ENCODE results near the gene GNB5. TPM values are rescaled to one million over a fixed set of nuclear protein-coding genes. Genes with fewer than 3 reads are reported as not detected.

GNB5 gene
- total RNA-seq, 2 donors from 2014 or later: 27.9 to 43.2 TPM

DNA sequence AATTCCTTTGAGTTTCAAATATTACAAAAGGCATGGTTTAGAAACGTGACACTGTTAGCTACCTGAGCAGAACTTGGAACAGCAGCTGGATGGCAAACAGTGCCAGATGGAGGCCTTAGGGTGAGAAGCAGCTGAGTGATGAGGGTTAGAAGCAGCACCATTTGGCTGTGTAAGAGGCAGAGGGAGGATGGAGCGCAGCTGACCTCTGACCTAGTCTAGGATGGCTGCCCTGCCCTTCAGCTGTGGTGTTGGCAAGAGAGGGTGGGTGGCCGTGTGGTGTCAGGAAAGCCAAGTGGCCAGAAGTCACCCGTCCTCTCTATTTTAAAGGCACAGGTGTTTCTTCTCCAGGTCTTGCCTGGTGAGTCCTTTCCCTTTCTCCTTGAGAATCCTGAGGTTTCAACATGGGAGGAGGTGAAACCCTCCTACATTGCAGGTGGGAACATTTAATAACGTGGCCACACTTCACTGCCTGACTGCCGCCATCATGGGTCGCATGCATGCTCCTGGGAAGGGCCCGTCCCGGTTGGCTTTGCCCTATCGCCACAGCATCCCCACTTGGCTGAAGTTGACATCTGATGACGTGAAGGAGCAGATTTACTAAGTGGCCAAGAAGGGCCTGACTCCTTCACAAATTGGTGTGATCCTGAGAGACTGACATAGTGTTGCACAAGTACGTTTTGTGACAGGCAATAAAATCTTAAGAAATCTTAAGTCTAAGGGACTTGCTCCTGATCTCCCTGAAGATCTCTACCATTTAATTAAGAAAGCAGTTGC, 96.2 kb downstream of the GNB5 start:
- H3K9me3 ChIP-seq: peaks cover 4% of the 10 kb centered on the region
- H3K36me3 ChIP-seq: no peaks in the 10 kb centered on the region
- ATAC-seq (ENCODE audit: insufficient number of reproducible peaks, low FRiP score, low read depth) (no peak), DNase-seq (ENCODE audit: low spot score) (no peak)
- TF ChIP-seq, protein P1, sequence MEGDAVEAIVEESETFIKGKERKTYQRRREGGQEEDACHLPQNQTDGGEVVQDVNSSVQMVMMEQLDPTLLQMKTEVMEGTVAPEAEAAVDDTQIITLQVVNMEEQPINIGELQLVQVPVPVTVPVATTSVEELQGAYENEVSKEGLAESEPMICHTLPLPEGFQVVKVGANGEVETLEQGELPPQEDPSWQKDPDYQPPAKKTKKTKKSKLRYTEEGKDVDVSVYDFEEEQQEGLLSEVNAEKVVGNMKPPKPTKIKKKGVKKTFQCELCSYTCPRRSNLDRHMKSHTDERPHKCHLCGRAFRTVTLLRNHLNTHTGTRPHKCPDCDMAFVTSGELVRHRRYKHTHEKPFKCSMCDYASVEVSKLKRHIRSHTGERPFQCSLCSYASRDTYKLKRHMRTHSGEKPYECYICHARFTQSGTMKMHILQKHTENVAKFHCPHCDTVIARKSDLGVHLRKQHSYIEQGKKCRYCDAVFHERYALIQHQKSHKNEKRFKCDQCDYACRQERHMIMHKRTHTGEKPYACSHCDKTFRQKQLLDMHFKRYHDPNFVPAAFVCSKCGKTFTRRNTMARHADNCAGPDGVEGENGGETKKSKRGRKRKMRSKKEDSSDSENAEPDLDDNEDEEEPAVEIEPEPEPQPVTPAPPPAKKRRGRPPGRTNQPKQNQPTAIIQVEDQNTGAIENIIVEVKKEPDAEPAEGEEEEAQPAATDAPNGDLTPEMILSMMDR (IDR thresholded peaks at IDR 0.05): no peak
- peaks cover 18 to 22% of the 10 kb centered on the region in 2 donors for H3K4me1 ChIP-seq (ENCODE audit: control insufficient read depth in 1 of 2, low read depth in 2 of 2)
- peak overlapping the region in 1 of 2 donors; percentile 79 for H3K27ac ChIP-seq
- H3K27me3 ChIP-seq (replicated peaks; ENCODE audit: insufficient read depth): no peaks in the 10 kb centered on the region
- no peak overlapping the region for H3K4me3 ChIP-seq

DNA sequence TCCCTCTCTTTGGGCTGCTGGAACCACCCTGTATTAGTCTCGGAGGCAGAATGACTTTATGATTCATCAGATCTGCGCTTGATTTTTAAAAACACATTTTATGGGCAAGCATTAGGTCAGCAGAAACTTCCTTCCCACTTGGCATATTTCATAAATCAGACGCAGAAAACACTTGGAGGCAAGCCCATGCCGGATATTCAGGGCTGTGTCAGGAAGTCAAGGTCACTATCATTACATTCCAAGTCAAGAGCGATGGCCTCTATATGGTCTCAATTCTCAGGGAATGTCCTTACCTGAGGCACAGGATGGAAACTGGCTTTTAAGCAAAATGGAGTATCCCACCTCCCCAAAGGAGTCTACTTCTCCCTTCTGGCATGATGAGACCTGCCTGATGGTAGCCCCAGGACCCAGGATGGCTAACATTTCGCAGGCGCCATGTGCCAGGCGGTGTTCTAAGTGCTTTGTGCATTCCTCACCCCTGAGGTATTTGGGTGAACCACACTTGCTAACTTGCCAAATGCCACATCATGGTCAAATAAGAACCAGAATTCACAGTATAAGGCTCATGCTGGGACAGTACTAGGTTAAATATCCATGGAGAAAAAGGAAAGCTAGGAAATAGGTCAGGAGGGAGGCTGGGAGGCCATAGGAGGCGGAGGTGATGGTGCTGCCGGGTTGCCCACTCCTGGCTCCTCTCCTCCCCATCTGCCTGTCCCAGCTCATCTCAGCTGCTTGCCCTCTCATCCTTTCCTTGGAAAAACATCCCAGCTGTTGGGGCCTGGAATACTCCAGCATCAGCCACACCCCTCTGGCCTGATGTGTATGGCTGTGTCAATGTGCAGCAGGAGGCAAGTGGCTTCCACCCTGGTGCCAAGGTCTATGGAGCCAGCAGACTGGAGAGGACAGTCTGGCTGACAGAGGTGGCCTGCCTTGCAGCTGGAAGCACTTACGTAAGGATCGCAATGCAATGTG, 97.4 kb downstream of the GNB5 start:
- H3K4me3 ChIP-seq: peak overlapping the region; percentile 23
- H3K9me3 ChIP-seq: peaks cover 4% of the 10 kb centered on the region
- H3K27ac ChIP-seq: peak overlapping the region; percentile 57 to 79
- DNase-seq (ENCODE audit: low spot score): peak; percentile 19
- H3K4me1 ChIP-seq (ENCODE audit: control insufficient read depth in 1 of 2, low read depth in 2 of 2): peaks cover 18 to 22% of the 10 kb centered on the region in 2 donors
- no peaks in the 10 kb centered on the region for H3K36me3 ChIP-seq
- TF ChIP-seq, protein P1 (IDR thresholded peaks at IDR 0.05): no peak
- ATAC-seq (ENCODE audit: insufficient number of reproducible peaks, low FRiP score, low read depth): peak; percentile 84
- H3K27me3 ChIP-seq (replicated peaks; ENCODE audit: insufficient read depth): no peaks in the 10 kb centered on the region

DNA sequence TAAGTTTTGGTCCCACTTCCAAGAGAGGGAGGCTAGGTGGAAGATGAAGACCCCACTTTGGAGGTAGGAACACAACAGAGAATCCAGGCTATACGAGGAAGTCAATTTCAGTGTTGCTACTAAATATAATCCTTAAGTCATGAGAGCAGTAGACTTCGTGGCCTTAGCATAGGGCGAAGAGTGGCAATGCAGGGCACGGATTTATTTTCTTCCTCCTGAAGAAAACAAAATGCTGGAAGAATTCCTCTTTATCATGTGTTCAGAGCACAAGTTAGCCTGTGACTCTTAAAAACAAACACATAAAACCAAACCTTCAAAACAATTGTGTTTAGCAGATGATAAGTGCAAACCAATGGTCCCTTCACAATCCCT, 98.0 kb downstream of the GNB5 start:
- Histone ChIP-seq H3K4me3 (peak overlapping the region; percentile 23), H3K27me3 (replicated peaks; ENCODE audit: insufficient read depth) (no peaks in the 10 kb centered on the region), H3K36me3 (no peaks in the 10 kb centered on the region), H3K4me1 (ENCODE audit: control insufficient read depth in 1 of 2, low read depth in 2 of 2) (peaks cover 18 to 22% of the 10 kb centered on the region in 2 donors), H3K27ac (peak overlapping the region in 1 of 2 donors; percentile 79), H3K9me3 (peaks cover 4% of the 10 kb centered on the region)
- TF ChIP-seq, protein P1 (IDR thresholded peaks at IDR 0.05): no peak
- no peak for ATAC-seq (ENCODE audit: insufficient number of reproducible peaks, low FRiP score, low read depth)
- no peak for DNase-seq (ENCODE audit: low spot score)

DNA sequence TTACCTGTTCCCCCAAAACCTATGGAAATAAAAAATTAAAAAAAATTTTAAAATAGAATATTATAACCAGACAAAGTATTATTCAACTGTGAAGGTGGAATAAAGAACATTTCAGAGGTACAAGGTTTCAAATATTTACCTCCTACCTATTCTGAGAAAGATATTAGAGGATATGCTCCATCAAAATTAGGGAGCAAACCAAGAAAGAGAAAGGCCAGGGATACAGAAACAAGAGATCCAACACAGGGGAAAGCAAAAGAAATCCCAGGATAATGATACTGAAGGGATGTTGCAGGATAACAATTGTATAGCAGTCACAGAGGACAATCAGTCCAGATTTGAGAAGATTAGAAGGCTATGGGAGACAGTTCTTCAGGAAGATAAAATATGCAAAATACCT, 101.0 kb downstream of the GNB5 start:
- peaks cover 12% of the 10 kb centered on the region for H3K9me3 ChIP-seq
- TF ChIP-seq, protein P1 (IDR thresholded peaks at IDR 0.05): no peak
- DNase-seq (ENCODE audit: low spot score) (no peak), ATAC-seq (ENCODE audit: insufficient number of reproducible peaks, low FRiP score, low read depth) (no peak)
- no peak overlapping the region for H3K27ac ChIP-seq
- H3K4me1 ChIP-seq (ENCODE audit: control insufficient read depth in 1 of 2, low read depth in 2 of 2): peaks cover 18 to 22% of the 10 kb centered on the region in 2 donors
- no peaks in the 10 kb centered on the region for H3K36me3 ChIP-seq
- no peak overlapping the region for H3K4me3 ChIP-seq
- no peaks in the 10 kb centered on the region for H3K27me3 ChIP-seq (replicated peaks; ENCODE audit: insufficient read depth)

Data from thoracic aorta (tissue), 2 donors.